Muscle of leg (tissue), 16 donors: Measurements from ENCODE around the gene DPY30. TPM values are rescaled to one million over a fixed set of nuclear protein-coding genes. Genes with fewer than 3 reads are reported as not detected.

Experiments used
- DNase-seq: peaks from one replicate; pipeline ENCODE4 v3.0.0; 2013
- H3K27ac ChIP-seq: one replicate; pipeline ENCODE4 v1.5.1; 2013; ENCODE audit warnings: mild to moderate bottlenecking, low read length, control low read depth
- H3K27me3 ChIP-seq: one replicate; pipeline ENCODE4 v1.6.1; 2013; ENCODE audit warnings: low read length; ENCODE audit not compliant: control insufficient read depth, insufficient read depth
- H3K36me3 ChIP-seq: one replicate; pipeline ENCODE4 v1.6.1; 2013; ENCODE audit warnings: low read length; ENCODE audit not compliant: control insufficient read depth, insufficient read depth
- H3K4me1 ChIP-seq: one replicate; pipeline ENCODE4 v1.6.1; 2013; ENCODE audit warnings: low read length; ENCODE audit not compliant: control insufficient read depth, insufficient read depth
- H3K4me3 ChIP-seq: one replicate; pipeline ENCODE4 v1.5.1; 2013; ENCODE audit warnings: low read length, control low read depth
- H3K9me3 ChIP-seq: replicated peaks from 2 replicates; pipeline ENCODE4 v1.6.1; 2013; ENCODE audit warnings: low read depth, low read length; ENCODE audit not compliant: control insufficient read depth
- WGBS: methylation state at CpG from one replicate; pipeline ENCODE4 v1.1.5; 2013; ENCODE audit warnings: missing lambda C conversion rate; ENCODE audit not compliant: insufficient coverage; 5-methylcytosine and 5-hydroxymethylcytosine counted together
- long read RNA-seq, 11 donors: transcript quantifications; one replicate each; lab custom pipeline, GENCODE V29; 2026
- polyA plus RNA-seq, 8 donors: library from polyadenylated mRNA; unstranded; fragments of 120-200 nt; gene quantifications; one replicate each; pipeline versions ENCODE4 v1.2.1 to v1.2.3, GENCODE V29; 2013; ENCODE audit warnings: inconsistent platforms in 1 of 8, low replicate concordance in 1 of 8; ENCODE audit not compliant: insufficient read length in 8 of 8, insufficient read depth in 1 of 8
- total RNA-seq: library from RNA; stranded (reverse); fragments of 120-200 nt; gene quantifications from one replicate; pipeline ENCODE4 v1.2.4, GENCODE V29; 2013

DPY30 gene
- total RNA-seq (47.5 TPM), polyA plus RNA-seq (10 to 100 TPM; 37.7 to 47.4 (median 44.9) TPM)
- long read RNA-seq, donor 1, transcript DPY30-202 (5 exons, 708 nt), result major isoform, 17 of 17 reads
- long read RNA-seq, donor 1, partial matches to known transcripts, result 0 of 17 reads
- long read RNA-seq, donor 1, other reads (novel, unspliced or antisense), result 0 of 17 reads
- long read RNA-seq, donor 2, transcript DPY30-202 (5 exons, 708 nt), result major isoform, 5 of 7 reads
- long read RNA-seq, donor 2, partial matches to known transcripts, result 0 of 7 reads
- long read RNA-seq, donor 2, other reads (novel, unspliced or antisense), result 0 of 7 reads
- long read RNA-seq, donor 3, transcript DPY30-202 (5 exons, 708 nt), result major isoform, 54 of 60 reads
- long read RNA-seq, donor 3, partial matches to known transcripts, result 0 of 60 reads
- long read RNA-seq, donor 3, other reads (novel, unspliced or antisense), result 0 of 60 reads
- long read RNA-seq, donor 4, transcript DPY30-202 (5 exons, 708 nt), result major isoform, 30 of 40 reads
- long read RNA-seq, donor 4, partial matches to known transcripts, result 5 of 40 reads
- long read RNA-seq, donor 4, other reads (novel, unspliced or antisense), result 0 of 40 reads
- long read RNA-seq, donor 5, transcript DPY30-202 (5 exons, 708 nt), result major isoform, 98 of 114 reads
- long read RNA-seq, donor 5, transcript DPY30-207 (7 exons, 637 nt), result minor isoform, 5 of 114 reads
- long read RNA-seq, donor 5, partial matches to known transcripts, result 6 of 114 reads
- long read RNA-seq, donor 5, other reads (novel, unspliced or antisense), result 0 of 114 reads
- long read RNA-seq, donor 6, transcript DPY30-202 (5 exons, 708 nt), result major isoform, 83 of 102 reads
- long read RNA-seq, donor 6, partial matches to known transcripts, result 14 of 102 reads
- long read RNA-seq, donor 6, other reads (novel, unspliced or antisense), result 0 of 102 reads
- long read RNA-seq, donor 7, transcript DPY30-202 (5 exons, 708 nt), result major isoform, 70 of 82 reads
- long read RNA-seq, donor 7, partial matches to known transcripts, result 7 of 82 reads
- long read RNA-seq, donor 7, other reads (novel, unspliced or antisense), result 0 of 82 reads
- long read RNA-seq, donor 8, transcript DPY30-202 (5 exons, 708 nt), result major isoform, 40 of 49 reads
- long read RNA-seq, donor 8, partial matches to known transcripts, result 5 of 49 reads
- long read RNA-seq, donor 8, other reads (novel, unspliced or antisense), result 0 of 49 reads
- long read RNA-seq, donor 9, transcript DPY30-202 (5 exons, 708 nt), result major isoform, 38 of 41 reads
- long read RNA-seq, donor 9, partial matches to known transcripts, result 0 of 41 reads
- long read RNA-seq, donor 9, other reads (novel, unspliced or antisense), result 0 of 41 reads
- long read RNA-seq, donor 10, transcript DPY30-202 (5 exons, 708 nt), result major isoform, 58 of 70 reads
- long read RNA-seq, donor 10, partial matches to known transcripts, result 6 of 70 reads
- long read RNA-seq, donor 10, other reads (novel, unspliced or antisense), result 0 of 70 reads
- long read RNA-seq, donor 11, transcript DPY30-202 (5 exons, 708 nt), result major isoform, 67 of 78 reads
- long read RNA-seq, donor 11, partial matches to known transcripts, result 8 of 78 reads
- long read RNA-seq, donor 11, other reads (novel, unspliced or antisense), result 0 of 78 reads

DNA sequence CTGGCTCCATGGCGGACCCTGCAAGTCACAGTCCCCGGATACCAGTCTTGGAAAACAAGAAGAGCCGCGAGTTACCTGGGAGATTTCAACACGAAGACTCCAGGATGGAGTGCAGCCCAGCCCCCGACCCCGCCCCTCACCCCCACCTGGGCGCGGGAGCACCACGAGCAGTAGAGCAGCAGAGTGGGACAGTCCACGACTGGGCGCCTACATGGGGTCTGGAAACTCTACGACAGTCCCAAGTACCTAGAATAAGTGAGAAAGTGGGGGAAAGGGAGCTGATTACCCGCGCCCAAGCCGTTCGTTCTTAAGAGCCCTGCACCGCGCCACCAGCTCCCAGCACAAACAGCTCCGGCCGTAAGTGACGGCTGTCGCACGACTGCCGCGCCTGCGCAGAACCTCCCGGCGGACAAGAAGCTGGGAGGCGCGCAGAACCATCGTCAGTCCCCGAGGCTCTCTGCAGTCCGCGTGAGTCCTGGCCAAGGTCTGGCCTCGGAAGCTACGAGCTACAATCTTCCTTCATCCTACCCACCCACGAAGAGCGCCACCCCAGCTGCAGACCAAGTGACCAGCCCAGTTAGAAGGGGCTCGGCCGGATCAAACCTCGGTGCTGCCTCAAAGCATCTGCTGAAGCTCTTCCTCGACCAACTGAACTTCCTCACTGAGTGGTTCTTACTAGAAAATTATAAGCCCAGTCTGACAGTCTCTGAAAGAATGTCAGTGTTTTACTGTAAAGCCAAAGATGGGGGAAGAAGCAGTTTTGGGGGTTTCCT lies at the start of gene DPY30:
DPY30 (minus strand) TSS at position 359 of the 773 bp plus-strand sequence; CDS start at position 10, 349 bp downstream.
- under 1% methylated on average over 40 of the region's 43 CpGs for WGBS
- Histone ChIP-seq H3K9me3 (no peaks in the 10 kb centered on the region), H3K36me3 (peaks cover 16% of the 10 kb centered on the region)

DNA sequence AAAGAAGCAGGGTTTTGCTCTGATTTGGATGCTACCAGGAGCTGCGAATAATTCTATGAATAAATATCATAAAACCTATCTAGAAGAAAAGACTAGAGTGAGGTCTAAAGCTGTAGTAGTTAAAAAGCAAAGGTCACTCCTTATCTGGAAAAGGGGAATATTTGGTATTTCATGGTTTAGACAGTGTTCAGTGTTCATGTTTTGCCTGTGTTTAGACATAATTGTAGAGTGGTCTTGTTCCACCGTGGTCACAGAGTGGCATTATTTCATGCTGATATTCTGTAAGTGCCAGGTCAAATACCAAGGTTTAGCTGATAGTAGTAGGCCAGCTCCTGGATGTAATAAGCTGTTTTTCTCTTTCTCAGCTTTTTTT lies 34.5 kb upstream of the DPY30 start:
- Histone ChIP-seq H3K4me3 (no peak overlapping the region), H3K27me3 (no peaks in the 10 kb centered on the region), H3K9me3 (no peaks in the 10 kb centered on the region), H3K4me1 (no peaks in the 10 kb centered on the region), H3K27ac (no peak overlapping the region), H3K36me3 (no peaks in the 10 kb centered on the region)
- WGBS, result 100% methylated on average over 1 of the region's 2 CpGs
- DNase-seq, result no peak

More for the DNA sequence above, at the start of gene DPY30:
- DNase-seq, result peak; percentile 97
- peak within 1 kb of the TSS; percentile 85 for H3K4me3 ChIP-seq
- H3K27ac ChIP-seq, result peak within 1 kb of the TSS; percentile 91
- peaks cover 4% of the 10 kb centered on the region for H3K4me1 ChIP-seq
- no peaks in the 10 kb centered on the region for H3K27me3 ChIP-seq

DNA sequence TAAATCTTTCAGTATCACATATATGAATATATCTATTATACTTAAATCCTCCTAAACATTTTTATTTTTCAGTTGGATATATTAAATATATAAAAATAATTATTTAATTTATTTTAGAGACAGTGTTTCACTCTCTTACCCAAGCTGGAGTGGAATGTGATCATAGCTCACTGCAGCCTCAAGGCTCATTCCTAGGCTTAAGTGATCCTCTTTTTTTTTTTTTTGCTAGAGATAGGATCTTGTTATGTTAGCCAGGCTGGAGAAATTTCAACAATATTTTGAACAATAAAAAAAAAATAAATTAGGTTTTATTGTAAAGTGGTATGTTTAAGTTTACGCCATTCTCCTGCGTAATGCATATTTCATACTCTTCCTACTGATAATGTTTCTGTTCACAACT lies 27.9 kb upstream of the DPY30 start:
- H3K36me3 ChIP-seq, result peaks cover 4% of the 10 kb centered on the region
- no peak overlapping the region for H3K4me3 ChIP-seq
- H3K4me1 ChIP-seq, result no peaks in the 10 kb centered on the region
- H3K27me3 ChIP-seq, result no peaks in the 10 kb centered on the region
- no peak overlapping the region for H3K27ac ChIP-seq
- WGBS, result no CpG with 5 or more reads among the region's 2 CpGs
- DNase-seq, result no peak
- no peaks in the 10 kb centered on the region for H3K9me3 ChIP-seq

DNA sequence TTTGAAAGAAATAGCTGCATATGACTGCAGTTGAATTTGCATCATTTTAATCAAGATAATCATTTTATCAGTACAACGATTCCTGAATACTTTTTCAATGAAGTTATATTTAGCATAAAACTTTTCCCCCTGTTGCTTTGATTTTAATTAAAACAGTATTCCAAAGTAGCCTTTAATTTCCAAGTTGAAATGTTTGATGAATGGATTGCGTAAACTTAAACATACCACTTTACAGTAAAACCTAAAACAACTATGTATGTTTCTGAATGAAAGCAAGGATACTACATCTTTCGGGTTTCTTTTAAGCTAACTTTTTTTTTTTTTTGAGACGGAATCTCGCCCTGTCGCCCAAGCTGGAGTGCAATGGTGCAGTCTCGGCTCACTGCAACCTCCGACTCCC lies 25.1 kb upstream of the DPY30 start:
- Histone ChIP-seq H3K9me3 (no peaks in the 10 kb centered on the region), H3K4me3 (peak overlapping the region; percentile 69), H3K4me1 (peaks cover 3% of the 10 kb centered on the region), H3K36me3 (peaks cover 4% of the 10 kb centered on the region), H3K27ac (peak overlapping the region; percentile 98), H3K27me3 (no peaks in the 10 kb centered on the region)
- DNase-seq, result no peak
- no CpG with 5 or more reads among the region's 8 CpGs for WGBS

DNA sequence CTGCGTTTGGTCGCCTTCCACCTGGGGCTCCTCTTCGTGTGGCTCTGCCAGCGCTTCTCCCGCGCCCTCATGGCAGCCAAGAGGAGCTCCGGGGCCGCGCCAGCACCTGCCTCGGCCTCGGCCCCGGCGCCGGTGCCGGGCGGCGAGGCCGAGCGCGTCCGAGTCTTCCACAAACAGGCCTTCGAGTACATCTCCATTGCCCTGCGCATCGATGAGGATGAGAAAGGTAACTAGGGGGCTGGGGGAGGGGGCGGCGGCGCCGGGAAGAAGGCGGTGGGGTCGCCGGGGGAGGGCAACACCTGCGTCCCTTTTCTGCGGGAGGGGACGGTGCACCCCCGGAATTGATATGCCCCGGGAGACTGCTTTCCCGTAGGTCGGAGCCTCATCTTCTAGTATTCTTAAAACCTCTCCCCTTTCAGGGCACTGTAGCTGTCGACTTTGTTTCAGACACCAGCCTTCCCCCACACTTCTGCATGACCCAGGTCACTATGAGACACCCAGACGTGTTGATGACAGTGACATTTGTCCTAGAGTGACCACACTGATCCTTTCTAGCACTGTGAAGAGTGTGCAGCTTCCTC lies 24.5 kb upstream of the DPY30 start:
- H3K4me3 ChIP-seq, result peak overlapping the region; percentile 69
- peaks cover 4% of the 10 kb centered on the region for H3K36me3 ChIP-seq
- H3K9me3 ChIP-seq, result no peaks in the 10 kb centered on the region
- whole genome bisulfite sequencing, result 0% methylated on average over 25 of the region's 40 CpGs
- H3K27me3 ChIP-seq, result no peaks in the 10 kb centered on the region
- DNase-seq, result peak; percentile 22
- H3K4me1 ChIP-seq, result peaks cover 3% of the 10 kb centered on the region
- H3K27ac ChIP-seq, result peak overlapping the region; percentile 98

DNA sequence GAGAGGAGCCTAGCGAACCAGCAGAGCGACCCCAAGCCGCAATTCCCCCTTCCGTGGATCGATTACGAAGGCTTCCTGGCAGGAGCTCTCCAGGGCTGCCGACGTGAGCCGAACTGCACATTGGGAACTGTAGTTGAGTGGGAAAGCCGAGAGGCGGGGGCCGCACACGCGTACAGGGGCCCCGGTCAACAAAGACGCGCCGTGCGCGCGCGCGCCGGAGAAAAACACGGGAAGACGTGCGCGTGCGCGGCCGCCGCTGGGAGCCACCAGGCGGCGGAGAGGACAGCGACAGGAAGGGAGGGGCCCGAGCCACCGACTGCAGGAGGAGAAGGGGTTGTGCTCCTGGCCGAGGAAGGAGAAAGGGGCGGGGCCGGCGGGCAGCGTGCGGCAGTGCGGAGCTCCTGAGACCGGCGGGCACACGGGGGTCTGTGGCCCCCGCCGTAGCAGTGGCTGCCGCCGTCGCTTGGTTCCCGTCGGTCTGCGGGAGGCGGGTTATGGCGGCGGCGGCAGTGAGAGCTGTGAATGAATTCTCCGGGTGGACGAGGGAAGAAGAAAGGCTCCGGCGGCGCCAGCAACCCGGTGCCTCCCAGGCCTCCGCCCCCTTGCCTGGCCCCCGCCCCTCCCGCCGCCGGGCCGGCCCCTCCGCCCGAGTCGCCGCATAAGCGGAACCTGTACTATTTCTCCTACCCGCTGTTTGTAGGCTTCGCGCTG lies 23.9 kb upstream of the DPY30 start, which contains the start of gene SPAST:
SPAST (plus strand) TSS at position 247 of the 711 bp plus-strand sequence; CDS start at position 523, 276 bp downstream.
- under 1% methylated on average over 73 of the region's 79 CpGs for WGBS
- no peaks in the 10 kb centered on the region for H3K27me3 ChIP-seq
- no peaks in the 10 kb centered on the region for H3K9me3 ChIP-seq
- peaks cover 4% of the 10 kb centered on the region for H3K36me3 ChIP-seq
- DNase-seq, result peak; percentile 100
- peaks cover 3% of the 10 kb centered on the region for H3K4me1 ChIP-seq
- H3K27ac ChIP-seq, result peak within 1 kb of the TSS; percentile 98
- peak within 1 kb of the TSS; percentile 69 for H3K4me3 ChIP-seq

DNA sequence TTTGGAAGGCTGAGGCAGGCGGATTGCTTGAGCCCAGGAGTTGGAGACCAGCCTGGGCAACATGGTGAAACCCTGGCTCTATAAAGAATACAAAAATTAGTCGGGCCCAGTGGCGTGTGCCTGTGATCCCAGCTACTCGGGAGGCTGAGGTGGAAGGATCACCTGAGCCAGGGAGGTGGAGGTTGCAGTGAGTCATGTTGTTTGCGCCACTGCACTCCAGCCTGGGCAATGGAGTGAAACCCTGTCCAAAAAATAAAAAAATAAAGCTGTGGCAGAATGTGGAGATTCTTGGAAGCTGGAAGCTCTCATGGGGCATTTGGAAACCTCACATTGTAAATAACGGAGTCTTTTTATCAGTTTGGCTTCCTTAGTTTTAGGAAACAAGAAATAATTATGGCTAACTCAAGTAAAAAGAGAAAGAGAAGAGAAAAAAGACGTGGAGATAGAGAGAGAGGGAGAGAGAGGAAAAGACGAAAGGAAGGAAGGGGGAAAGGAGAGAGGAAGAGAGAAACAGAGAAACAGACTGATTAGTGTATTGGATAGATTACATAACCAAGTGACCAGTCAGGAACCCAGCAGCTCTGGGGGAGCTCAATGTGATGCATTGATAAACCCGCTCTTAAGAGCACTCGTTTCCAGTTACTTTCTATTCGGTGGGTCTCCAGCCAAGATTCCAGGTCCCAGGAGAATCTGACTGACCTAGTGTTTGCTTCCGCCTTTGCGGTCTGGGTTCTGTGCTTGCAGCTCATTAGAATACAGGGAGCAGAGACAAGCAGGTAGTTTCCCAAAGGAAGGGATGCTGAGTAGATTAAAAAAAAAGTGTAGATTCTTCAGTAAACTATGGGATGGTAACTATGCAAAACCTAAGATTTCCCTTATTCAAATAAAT lies 22.6 kb upstream of the DPY30 start:
- WGBS, result 38% methylated on average over 12 of the region's 13 CpGs
- H3K4me3 ChIP-seq, result peak overlapping the region; percentile 69
- H3K36me3 ChIP-seq, result peaks cover 4% of the 10 kb centered on the region
- no peaks in the 10 kb centered on the region for H3K27me3 ChIP-seq
- peak overlapping the region; percentile 98 for H3K27ac ChIP-seq
- H3K4me1 ChIP-seq, result peaks cover 3% of the 10 kb centered on the region
- DNase-seq, result peak; percentile 86
- no peaks in the 10 kb centered on the region for H3K9me3 ChIP-seq
